Natural killer cell (primary cell): Measurements from ENCODE around the gene ZSCAN9. TPM values are rescaled to one million over a fixed set of nuclear protein-coding genes. Genes with fewer than 3 reads are reported as not detected.
A peak's percentile ranks its signal among the peaks of the same experiment; 100 is the strongest.

Source experiments
- ATAC-seq, 3 donors: fragments of 150-1000 bp in 2 of 3; fragments of 200-7000 bp in 1 of 3; cut with Tn5 transposase; 1 replicate in 1 of 3; 2 replicates in 2 of 3; pipeline ENCODE4 v1.10.0; 2021; ENCODE audit warnings: mild to moderate bottlenecking in 2 of 3, moderate library complexity in 2 of 3
- DNase-seq, 2 donors: peaks; one replicate each; pipeline versions ENCODE4 v3.0.0 to v3.0.0-alpha.2; 2013 to 2021; ENCODE audit warnings: mixed read lengths in 1 of 2
- H3K27ac ChIP-seq: one replicate; pipeline ENCODE4 v1.5.1; 2013; ENCODE audit warnings: mild to moderate bottlenecking, low read length
- H3K27me3 ChIP-seq: one replicate; pipeline ENCODE4 v1.6.1; 2013; ENCODE audit warnings: low read length; ENCODE audit not compliant: control insufficient read depth, insufficient read depth
- H3K36me3 ChIP-seq: one replicate; pipeline ENCODE4 v1.6.1; 2013; ENCODE audit warnings: low read length; ENCODE audit not compliant: control insufficient read depth, insufficient read depth
- H3K4me1 ChIP-seq: one replicate; pipeline ENCODE4 v1.6.1; 2013; ENCODE audit warnings: low read length; ENCODE audit not compliant: control insufficient read depth, insufficient read depth
- H3K4me3 ChIP-seq: one replicate; pipeline ENCODE4 v1.5.1; 2013; ENCODE audit warnings: low read length
- H3K9me3 ChIP-seq: one replicate; pipeline ENCODE4 v1.6.1; 2013; ENCODE audit warnings: low read length; ENCODE audit not compliant: control insufficient read depth, insufficient read depth
- H3K27ac Mint-ChIP-seq, 2 donors: one replicate each; pipeline ENCODE4 v1.8.0; 2022; ENCODE audit warnings: mild to moderate bottlenecking in 2 of 2, mixed read lengths in 2 of 2, moderate library complexity in 1 of 2
- H3K27me3 Mint-ChIP-seq, 2 donors: one replicate each; pipeline ENCODE4 v1.8.0; 2022; ENCODE audit warnings: low read depth in 2 of 2, mixed read lengths in 2 of 2
- H3K36me3 Mint-ChIP-seq: one replicate; pipeline ENCODE4 v1.8.0; 2022; ENCODE audit warnings: mixed read lengths
- H3K4me1 Mint-ChIP-seq, 2 donors: one replicate each; pipeline ENCODE4 v1.8.0; 2022; ENCODE audit warnings: mixed read lengths in 2 of 2
- H3K4me3 Mint-ChIP-seq: one replicate; pipeline ENCODE4 v1.8.0; 2022; ENCODE audit warnings: mild to moderate bottlenecking, moderate library complexity, mixed read lengths
- H3K9me3 Mint-ChIP-seq, 2 donors: one replicate each; pipeline ENCODE4 v1.8.0; 2022; ENCODE audit warnings: mixed read lengths in 2 of 2
- WGBS: methylation state at CpG from one replicate; pipeline ENCODE4 v1.1.7; 2013; ENCODE audit warnings: missing lambda C conversion rate; ENCODE audit not compliant: insufficient coverage; 5-methylcytosine and 5-hydroxymethylcytosine counted together
- intact Hi-C: fragments of 100-400 bp; cut with micrococcal nuclease; formaldehyde crosslinking; loops from one replicate; pipeline ENCODE4 v1.14.2; 2022
- total RNA-seq, 4 donors: library from RNA; stranded (reverse); fragments of 120-200 nt in 1 of 4; gene quantifications; one replicate each; pipeline versions ENCODE4 v1.2.3 to v1.2.4, GENCODE V29; 2013 to 2022
- TF ChIP-seq, protein P1 (sequence below): fragments of 200-600 bp; IDR thresholded peaks from one replicate; pipeline ENCODE4 v1.8.0; 2022; ENCODE audit warnings: antibody characterized with exemption

The ZSCAN9 gene
- total RNA-seq, 3 donors from 2014 or later (not counting 1 experiment from before 2014, with no cell fraction given): 17.7 to 20.0 (median 18.7) TPM

DNA sequence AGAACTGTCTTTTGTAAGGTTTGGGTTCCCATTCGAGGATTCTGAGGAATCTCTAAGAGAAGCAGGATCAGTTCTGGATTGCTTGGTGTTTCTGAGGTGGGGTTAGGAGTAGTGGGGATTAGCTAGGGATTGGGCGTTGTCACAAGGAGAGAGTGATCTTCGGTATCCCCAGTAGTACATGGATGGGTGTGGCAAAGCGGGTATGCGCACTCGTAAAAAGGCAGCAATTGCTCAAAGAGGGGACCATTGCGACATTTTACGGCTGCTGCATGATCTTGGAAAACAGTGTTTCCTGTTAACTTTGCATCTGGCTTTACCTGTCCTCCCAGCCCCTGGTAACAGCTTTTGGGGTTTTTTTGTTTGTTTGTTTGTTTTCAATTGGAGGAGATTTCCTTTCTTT lies 9.7 kb upstream of the ZSCAN9 start:
- Mint-ChIP-seq H3K4me3 (peak overlapping the region; percentile 7), H3K4me1 (peaks cover 16 to 25% of the 10 kb centered on the region in 2 donors), H3K27me3 (peaks cover 53 to 62% of the 10 kb centered on the region in 2 donors), H3K36me3 (no peaks in the 10 kb centered on the region), H3K27ac (no peak overlapping the region), H3K9me3 (no peaks in the 10 kb centered on the region)
- TF ChIP-seq, protein P1, sequence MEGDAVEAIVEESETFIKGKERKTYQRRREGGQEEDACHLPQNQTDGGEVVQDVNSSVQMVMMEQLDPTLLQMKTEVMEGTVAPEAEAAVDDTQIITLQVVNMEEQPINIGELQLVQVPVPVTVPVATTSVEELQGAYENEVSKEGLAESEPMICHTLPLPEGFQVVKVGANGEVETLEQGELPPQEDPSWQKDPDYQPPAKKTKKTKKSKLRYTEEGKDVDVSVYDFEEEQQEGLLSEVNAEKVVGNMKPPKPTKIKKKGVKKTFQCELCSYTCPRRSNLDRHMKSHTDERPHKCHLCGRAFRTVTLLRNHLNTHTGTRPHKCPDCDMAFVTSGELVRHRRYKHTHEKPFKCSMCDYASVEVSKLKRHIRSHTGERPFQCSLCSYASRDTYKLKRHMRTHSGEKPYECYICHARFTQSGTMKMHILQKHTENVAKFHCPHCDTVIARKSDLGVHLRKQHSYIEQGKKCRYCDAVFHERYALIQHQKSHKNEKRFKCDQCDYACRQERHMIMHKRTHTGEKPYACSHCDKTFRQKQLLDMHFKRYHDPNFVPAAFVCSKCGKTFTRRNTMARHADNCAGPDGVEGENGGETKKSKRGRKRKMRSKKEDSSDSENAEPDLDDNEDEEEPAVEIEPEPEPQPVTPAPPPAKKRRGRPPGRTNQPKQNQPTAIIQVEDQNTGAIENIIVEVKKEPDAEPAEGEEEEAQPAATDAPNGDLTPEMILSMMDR: no peak
- intact Hi-C loops: loop anchor here (5.0 kb wide), 1 partner anchor 52 kb away; the partner anchor contains the start of gene ZSCAN26
- no peak for DNase-seq
- H3K36me3 ChIP-seq: no peaks in the 10 kb centered on the region
- H3K27me3 ChIP-seq: peaks cover 39% of the 10 kb centered on the region
- H3K4me3 ChIP-seq: no peak overlapping the region
- ATAC-seq: no peak
- H3K9me3 ChIP-seq: no peaks in the 10 kb centered on the region
- H3K27ac ChIP-seq: no peak overlapping the region
- 46% methylated on average over 8 of the region's 8 CpGs for WGBS
- peaks cover 25% of the 10 kb centered on the region for H3K4me1 ChIP-seq

DNA sequence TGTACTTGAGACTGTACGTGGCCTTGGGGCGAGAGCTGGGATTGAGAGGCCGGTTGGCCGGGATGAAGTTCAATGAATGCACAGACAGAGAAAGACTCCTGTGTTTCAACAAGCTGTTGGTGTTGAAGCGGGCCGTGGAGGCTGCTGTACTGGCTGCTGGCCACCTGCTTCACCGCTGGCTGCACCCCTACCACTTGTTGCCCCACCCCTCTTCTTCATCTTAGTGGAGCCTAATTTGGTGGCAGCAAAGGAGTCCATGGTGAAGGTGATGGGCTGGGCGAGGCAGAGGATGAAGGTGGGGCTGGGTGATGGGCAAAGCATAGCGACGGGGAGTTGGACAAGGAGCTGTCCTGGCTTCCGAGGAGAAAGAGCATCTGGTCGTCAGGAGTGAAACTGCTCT lies 7.2 kb upstream of the ZSCAN9 start:
- no peak for ATAC-seq

DNA sequence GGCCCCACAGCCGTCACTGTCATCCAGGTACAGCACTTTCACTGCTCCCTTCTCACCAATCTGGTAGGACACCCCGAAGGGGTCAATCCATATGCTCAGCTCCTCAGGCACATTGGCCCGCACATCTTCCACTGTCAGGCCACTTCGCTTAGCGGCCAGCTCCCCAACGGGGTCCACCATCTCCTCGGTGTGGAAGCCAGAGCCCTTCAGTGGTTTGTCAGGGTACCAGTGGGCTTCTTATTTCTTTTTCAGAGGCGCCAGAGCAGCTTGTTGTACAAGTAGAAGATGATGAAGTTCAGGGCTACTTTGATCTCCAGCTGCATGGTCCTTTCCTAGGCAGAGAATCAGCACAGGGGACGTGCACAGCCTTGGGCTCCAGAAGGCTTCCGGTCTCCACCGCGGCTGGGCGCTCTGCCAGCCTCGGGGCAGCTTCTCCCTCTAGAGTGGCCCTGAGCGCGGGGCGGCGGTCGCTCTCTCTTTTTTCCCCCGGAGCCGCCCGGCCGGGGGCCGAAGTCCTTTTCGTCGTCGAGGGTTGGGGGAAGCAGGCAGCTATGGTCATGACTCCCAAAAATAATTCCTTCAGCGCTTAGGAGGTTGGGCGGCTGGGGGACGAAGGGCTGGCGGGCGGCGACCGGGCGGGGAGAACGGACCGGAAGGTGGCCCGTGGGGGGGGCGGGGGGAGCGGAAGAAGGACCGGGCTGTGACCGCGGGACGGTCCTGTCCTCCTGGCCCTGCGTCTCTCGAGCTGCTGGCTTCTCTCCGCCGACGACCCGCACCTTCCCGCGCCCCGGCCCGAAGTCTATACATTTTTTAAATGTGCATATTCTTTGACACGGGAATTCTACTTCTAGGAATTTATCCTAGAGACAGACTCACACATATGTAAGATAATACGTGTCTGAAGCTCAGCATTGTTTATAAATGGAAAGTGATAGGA lies 6.5 kb upstream of the ZSCAN9 start:
- Mint-ChIP-seq H3K4me1 (peaks cover 0 to 16% of the 10 kb centered on the region in 2 donors), H3K4me3 (peak overlapping the region; percentile 91), H3K36me3 (no peaks in the 10 kb centered on the region), H3K27me3 (peaks cover 44 to 63% of the 10 kb centered on the region in 2 donors), H3K27ac (peak overlapping the region in 1 of 2 donors; percentile 49), H3K9me3 (no peaks in the 10 kb centered on the region)
- peak overlapping the region; percentile 51 for H3K27ac ChIP-seq
- TF ChIP-seq, protein P1: no peak
- peaks cover 17% of the 10 kb centered on the region for H3K27me3 ChIP-seq
- peak; percentile 69 to 83 (median 79) for ATAC-seq
- WGBS: 10% methylated on average over 53 of the region's 56 CpGs
- H3K36me3 ChIP-seq: no peaks in the 10 kb centered on the region
- DNase-seq: peak; percentile 31 to 56
- peak overlapping the region; percentile 72 for H3K4me3 ChIP-seq
- no peaks in the 10 kb centered on the region for H3K9me3 ChIP-seq
- intact Hi-C loops: loop anchor here (5.0 kb wide), 1 partner anchor 49 kb away; the partner anchor contains the start of gene ZSCAN26
- peaks cover 11% of the 10 kb centered on the region for H3K4me1 ChIP-seq

More for the DNA sequence above, 7.2 kb upstream of the ZSCAN9 start:
- no peak for DNase-seq
- Histone ChIP-seq H3K36me3 (no peaks in the 10 kb centered on the region), H3K4me3 (no peak overlapping the region), H3K27me3 (peaks cover 20% of the 10 kb centered on the region), H3K9me3 (no peaks in the 10 kb centered on the region), H3K27ac (no peak overlapping the region), H3K4me1 (peaks cover 12% of the 10 kb centered on the region)
- intact Hi-C loops: loop anchor here (5.0 kb wide), 1 partner anchor 49 kb away; the partner anchor contains the start of gene ZSCAN26
- WGBS: 90% methylated on average over 12 of the region's 12 CpGs
- TF ChIP-seq, protein P1: no peak
- Mint-ChIP-seq H3K9me3 (no peaks in the 10 kb centered on the region), H3K27me3 (peaks cover 46 to 63% of the 10 kb centered on the region in 2 donors), H3K27ac (no peak overlapping the region), H3K4me3 (peak overlapping the region; percentile 91), H3K4me1 (peaks cover 4 to 16% of the 10 kb centered on the region in 2 donors), H3K36me3 (no peaks in the 10 kb centered on the region)
